Adrenal gland (tissue), 5 donors: Measurements from ENCODE around the gene SMYD5.

ENCODE experiments used
- POLR2A ChIP-seq, 2 donors: fragments of 450-650 bp; IDR thresholded peaks; one replicate each; pipeline ENCODE4 v1.6.1; 2017; ENCODE audit warnings: antibody characterized with exemption in 2 of 2, mild to moderate bottlenecking in 2 of 2, moderate library complexity in 1 of 2
- TF ChIP-seq, protein P1 (sequence below), 6 experiments: fragments of 450-650 bp in 4 of 6; fragments of 200-600 bp in 2 of 6; sonication (generic) in 1 of 6; IDR thresholded peaks; 1 replicate in 5 of 6; 2 replicates in 1 of 6; pipeline versions ENCODE4 v1.5.1 to v1.8.0; 2016 to 2021; ENCODE audit warnings: antibody characterized with exemption in 6 of 6, mild to moderate bottlenecking in 2 of 6, moderate library complexity in 1 of 6
- donor health status: DM: no; HTN: no; CAD: no.

DNA sequence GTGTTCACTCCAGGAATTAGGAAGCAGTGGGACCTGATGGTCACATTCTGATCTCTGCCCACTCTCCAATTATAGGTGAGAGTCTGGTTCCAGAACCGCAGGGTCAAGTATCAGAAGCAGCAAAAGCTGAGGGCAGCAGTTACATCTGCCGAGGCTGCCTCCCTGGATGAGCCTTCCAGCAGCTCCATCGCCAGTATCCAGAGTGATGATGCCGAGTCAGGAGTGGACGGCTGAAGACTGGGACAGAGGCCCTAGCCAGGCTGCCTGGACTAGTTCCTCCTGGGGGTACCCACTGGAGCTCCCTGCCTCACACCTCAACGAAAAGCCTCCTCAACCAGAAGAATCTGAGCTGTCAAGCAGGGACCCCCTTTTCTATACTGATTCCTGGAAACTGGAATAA lies 3.3 kb upstream of the SMYD5 start:
- TF ChIP-seq POLR2A (IDR thresholded peaks at IDR 0.05), result no peak
- TF ChIP-seq, protein P1, sequence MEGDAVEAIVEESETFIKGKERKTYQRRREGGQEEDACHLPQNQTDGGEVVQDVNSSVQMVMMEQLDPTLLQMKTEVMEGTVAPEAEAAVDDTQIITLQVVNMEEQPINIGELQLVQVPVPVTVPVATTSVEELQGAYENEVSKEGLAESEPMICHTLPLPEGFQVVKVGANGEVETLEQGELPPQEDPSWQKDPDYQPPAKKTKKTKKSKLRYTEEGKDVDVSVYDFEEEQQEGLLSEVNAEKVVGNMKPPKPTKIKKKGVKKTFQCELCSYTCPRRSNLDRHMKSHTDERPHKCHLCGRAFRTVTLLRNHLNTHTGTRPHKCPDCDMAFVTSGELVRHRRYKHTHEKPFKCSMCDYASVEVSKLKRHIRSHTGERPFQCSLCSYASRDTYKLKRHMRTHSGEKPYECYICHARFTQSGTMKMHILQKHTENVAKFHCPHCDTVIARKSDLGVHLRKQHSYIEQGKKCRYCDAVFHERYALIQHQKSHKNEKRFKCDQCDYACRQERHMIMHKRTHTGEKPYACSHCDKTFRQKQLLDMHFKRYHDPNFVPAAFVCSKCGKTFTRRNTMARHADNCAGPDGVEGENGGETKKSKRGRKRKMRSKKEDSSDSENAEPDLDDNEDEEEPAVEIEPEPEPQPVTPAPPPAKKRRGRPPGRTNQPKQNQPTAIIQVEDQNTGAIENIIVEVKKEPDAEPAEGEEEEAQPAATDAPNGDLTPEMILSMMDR (IDR thresholded peaks at IDR 0.05), result no peak
